SK-N-SH treated with all-trans-retinoic acid at 6 μM for 48 hours (cell line): Measurements from ENCODE around the gene TMEM165.

Source experiments
- ATAC-seq: fragments of 200-7000 bp; cut with Tn5 transposase; 3 replicates; pipeline ENCODE4 v1.9.1; 2020; ENCODE audit warnings: mild to moderate bottlenecking, moderate library complexity
- ARNTL ChIP-seq: fragments of 450-650 bp; formaldehyde crosslinking; IDR thresholded peaks from 2 replicates; pipeline ENCODE4 v1.5.0; 2020; ENCODE audit warnings: low read depth, mild to moderate bottlenecking, moderate library complexity, borderline replicate concordance
- BACH2 ChIP-seq: fragments of 250-450 bp; sonication (Bioruptor Pico); IDR thresholded peaks from 2 replicates; pipeline ENCODE4 v1.9.0; 2021; ENCODE audit warnings: mild to moderate bottlenecking, borderline replicate concordance
- CSDC2 ChIP-seq: fragments of 250-450 bp; sonication (Bioruptor Pico); IDR thresholded peaks from 2 replicates; pipeline ENCODE4 v1.5.0; 2020; ENCODE audit warnings: mild to moderate bottlenecking, moderate library complexity
- GLIS3 ChIP-seq: fragments of 250-450 bp; sonication (Bioruptor Pico); IDR thresholded peaks from 2 replicates; pipeline ENCODE4 v1.5.0; 2020; ENCODE audit warnings: mild to moderate bottlenecking, moderate library complexity
- ISL1 ChIP-seq: fragments of 250-450 bp; sonication (Bioruptor Pico); IDR thresholded peaks from 2 replicates; pipeline ENCODE4 v2.1.2; 2022; ENCODE audit warnings: mild to moderate bottlenecking, moderate library complexity
- OSR1 ChIP-seq: fragments of 250-450 bp; sonication (Bioruptor Pico); IDR thresholded peaks from 2 replicates; pipeline ENCODE4 v1.8.0; 2022; ENCODE audit warnings: moderate library complexity, mild to moderate bottlenecking, inconsistent platforms
- PPARA ChIP-seq: fragments of 250-450 bp; sonication (Bioruptor Pico); IDR thresholded peaks from 2 replicates; pipeline ENCODE4 v1.5.0; 2020; ENCODE audit warnings: mild to moderate bottlenecking, borderline replicate concordance
- RARB ChIP-seq: fragments of 250-450 bp; sonication (Bioruptor Pico); IDR thresholded peaks from 2 replicates; pipeline ENCODE4 v1.8.0; 2021; ENCODE audit warnings: mild to moderate bottlenecking, moderate library complexity
- SNAI2 ChIP-seq: fragments of 250-450 bp; sonication (Bioruptor Pico); IDR thresholded peaks from 2 replicates; pipeline ENCODE4 v1.5.0; 2020; ENCODE audit warnings: mild to moderate bottlenecking, moderate library complexity
- TCF4 ChIP-seq: fragments of 250-450 bp; sonication (Bioruptor Pico); IDR thresholded peaks from 2 replicates; pipeline ENCODE4 v1.8.0; 2021; ENCODE audit warnings: mild to moderate bottlenecking, moderate library complexity, borderline replicate concordance
- TOX ChIP-seq: fragments of 250-450 bp; sonication (Bioruptor Pico); IDR thresholded peaks from 2 replicates; pipeline ENCODE4 v1.8.0; 2021; ENCODE audit warnings: mild to moderate bottlenecking, moderate library complexity, borderline replicate concordance
- ZC3H10 ChIP-seq: fragments of 250-450 bp; sonication (Bioruptor Pico); IDR thresholded peaks from 2 replicates; pipeline ENCODE4 v1.5.1; 2021; ENCODE audit warnings: mild to moderate bottlenecking, moderate library complexity
- ZFP3 ChIP-seq: fragments of 250-450 bp; sonication (Bioruptor Pico); IDR thresholded peaks from 2 replicates; pipeline ENCODE4 v1.5.0; 2020; ENCODE audit warnings: mild to moderate bottlenecking, moderate library complexity
- ZFP30 ChIP-seq: fragments of 450-650 bp; formaldehyde crosslinking; IDR thresholded peaks from 2 replicates; pipeline ENCODE4 v1.5.0; 2022; ENCODE audit warnings: mild to moderate bottlenecking, moderate library complexity
- ZNF565 ChIP-seq: fragments of 450-650 bp; formaldehyde crosslinking; conservative IDR thresholded peaks from 2 replicates; pipeline ENCODE4 v1.5.0; 2020; ENCODE audit warnings: low read depth, mild to moderate bottlenecking, moderate library complexity
- ZNF70 ChIP-seq: fragments of 450-650 bp; formaldehyde crosslinking; IDR thresholded peaks from 2 replicates; pipeline ENCODE4 v1.5.0; 2020; ENCODE audit warnings: mild to moderate bottlenecking, moderate library complexity
- ZNF8 ChIP-seq: fragments of 450-650 bp; formaldehyde crosslinking; IDR thresholded peaks from 2 replicates; pipeline ENCODE4 v1.5.0; 2020; ENCODE audit warnings: mild to moderate bottlenecking, moderate library complexity
- TF ChIP-seq, protein P1 (sequence below): fragments of 250-450 bp; sonication (Bioruptor Pico); IDR thresholded peaks from 2 replicates; pipeline ENCODE4 v1.5.1; 2021; ENCODE audit warnings: mild to moderate bottlenecking, moderate library complexity
- TF ChIP-seq, protein P2 (sequence below): fragments of 250-450 bp; sonication (Bioruptor Pico); IDR thresholded peaks from 2 replicates; pipeline ENCODE4 v1.5.0; 2020; ENCODE audit warnings: mild to moderate bottlenecking, moderate library complexity
- TF ChIP-seq, protein P3 (sequence below): fragments of 250-450 bp; sonication (Bioruptor Pico); IDR thresholded peaks from 2 replicates; pipeline ENCODE4 v1.8.0; 2020; ENCODE audit warnings: mild to moderate bottlenecking, moderate library complexity, borderline replicate concordance
- TF ChIP-seq, protein P4 (sequence below): fragments of 250-450 bp; sonication (Bioruptor Pico); IDR thresholded peaks from 2 replicates; pipeline ENCODE4 v1.5.1; 2020; ENCODE audit warnings: low read depth, mild to moderate bottlenecking, moderate library complexity

TMEM165 gene

DNA sequence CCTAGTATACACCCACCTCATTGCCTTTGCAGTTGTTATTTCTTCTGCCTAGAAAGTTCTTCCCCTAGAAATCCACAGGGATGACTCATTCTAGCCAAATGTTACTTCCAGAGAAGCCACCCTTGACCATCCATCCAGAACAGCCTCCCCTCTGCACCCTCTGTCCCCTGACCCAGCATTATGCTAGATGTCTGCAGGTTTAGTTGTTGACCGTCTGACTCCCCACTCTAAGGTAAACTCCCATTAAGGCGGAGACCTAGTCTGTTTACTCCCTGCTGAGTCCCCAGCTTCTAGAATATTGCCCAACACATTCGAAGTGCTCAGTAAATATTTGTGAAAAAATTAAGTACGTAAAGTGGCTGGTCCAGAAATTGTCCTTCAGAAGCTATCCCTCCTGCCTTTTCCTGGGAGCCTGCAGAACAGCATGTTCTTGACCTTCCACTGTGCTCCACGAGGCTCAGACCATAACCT lies 38.7 kb upstream of the TMEM165 start:
- TF ChIP-seq RARB (CRISPR knock-in tag) (no peak), ZC3H10 (CRISPR knock-in tag) (no peak), ISL1 (no peak), ZNF70 (CRISPR knock-in tag) (no peak), SNAI2 (CRISPR knock-in tag) (no peak), OSR1 (no peak), ZFP30 (CRISPR knock-in tag) (no peak)
- TF ChIP-seq, protein P1, sequence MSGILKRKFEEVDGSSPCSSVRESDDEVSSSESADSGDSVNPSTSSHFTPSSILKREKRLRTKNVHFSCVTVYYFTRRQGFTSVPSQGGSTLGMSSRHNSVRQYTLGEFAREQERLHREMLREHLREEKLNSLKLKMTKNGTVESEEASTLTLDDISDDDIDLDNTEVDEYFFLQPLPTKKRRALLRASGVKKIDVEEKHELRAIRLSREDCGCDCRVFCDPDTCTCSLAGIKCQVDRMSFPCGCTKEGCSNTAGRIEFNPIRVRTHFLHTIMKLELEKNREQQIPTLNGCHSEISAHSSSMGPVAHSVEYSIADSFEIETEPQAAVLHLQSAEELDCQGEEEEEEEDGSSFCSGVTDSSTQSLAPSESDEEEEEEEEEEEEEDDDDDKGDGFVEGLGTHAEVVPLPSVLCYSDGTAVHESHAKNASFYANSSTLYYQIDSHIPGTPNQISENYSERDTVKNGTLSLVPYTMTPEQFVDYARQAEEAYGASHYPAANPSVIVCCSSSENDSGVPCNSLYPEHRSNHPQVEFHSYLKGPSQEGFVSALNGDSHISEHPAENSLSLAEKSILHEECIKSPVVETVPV (CRISPR knock-in tag), result no peak
- TF ChIP-seq, protein P2, sequence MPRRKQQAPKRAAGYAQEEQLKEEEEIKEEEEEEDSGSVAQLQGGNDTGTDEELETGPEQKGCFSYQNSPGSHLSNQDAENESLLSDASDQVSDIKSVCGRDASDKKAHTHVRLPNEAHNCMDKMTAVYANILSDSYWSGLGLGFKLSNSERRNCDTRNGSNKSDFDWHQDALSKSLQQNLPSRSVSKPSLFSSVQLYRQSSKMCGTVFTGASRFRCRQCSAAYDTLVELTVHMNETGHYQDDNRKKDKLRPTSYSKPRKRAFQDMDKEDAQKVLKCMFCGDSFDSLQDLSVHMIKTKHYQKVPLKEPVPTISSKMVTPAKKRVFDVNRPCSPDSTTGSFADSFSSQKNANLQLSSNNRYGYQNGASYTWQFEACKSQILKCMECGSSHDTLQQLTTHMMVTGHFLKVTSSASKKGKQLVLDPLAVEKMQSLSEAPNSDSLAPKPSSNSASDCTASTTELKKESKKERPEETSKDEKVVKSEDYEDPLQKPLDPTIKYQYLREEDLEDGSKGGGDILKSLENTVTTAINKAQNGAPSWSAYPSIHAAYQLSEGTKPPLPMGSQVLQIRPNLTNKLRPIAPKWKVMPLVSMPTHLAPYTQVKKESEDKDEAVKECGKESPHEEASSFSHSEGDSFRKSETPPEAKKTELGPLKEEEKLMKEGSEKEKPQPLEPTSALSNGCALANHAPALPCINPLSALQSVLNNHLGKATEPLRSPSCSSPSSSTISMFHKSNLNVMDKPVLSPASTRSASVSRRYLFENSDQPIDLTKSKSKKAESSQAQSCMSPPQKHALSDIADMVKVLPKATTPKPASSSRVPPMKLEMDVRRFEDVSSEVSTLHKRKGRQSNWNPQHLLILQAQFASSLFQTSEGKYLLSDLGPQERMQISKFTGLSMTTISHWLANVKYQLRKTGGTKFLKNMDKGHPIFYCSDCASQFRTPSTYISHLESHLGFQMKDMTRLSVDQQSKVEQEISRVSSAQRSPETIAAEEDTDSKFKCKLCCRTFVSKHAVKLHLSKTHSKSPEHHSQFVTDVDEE (CRISPR knock-in tag), result no peak
- ATAC-seq, result no peak; the same call in 2 of the 3 replicates

DNA sequence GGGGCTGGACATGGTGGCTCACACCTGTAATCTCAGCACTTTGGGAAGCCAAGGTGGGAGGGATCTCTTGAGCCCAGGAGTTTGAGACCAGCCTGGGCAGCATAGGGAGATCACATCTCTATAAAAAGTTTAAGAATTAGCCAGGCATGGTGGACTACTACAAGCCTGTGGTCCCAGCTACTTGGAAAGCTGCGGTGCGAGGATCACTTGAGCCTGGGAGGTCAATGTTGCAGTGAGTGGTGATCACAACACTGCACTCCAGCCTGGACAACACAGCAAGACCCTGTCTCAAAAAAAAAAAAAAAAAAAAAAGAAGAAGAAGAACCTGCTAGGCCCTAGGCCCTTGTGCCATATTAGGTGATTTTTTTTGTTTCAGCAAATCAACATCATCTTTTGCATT lies 37.5 kb upstream of the TMEM165 start:
- ATAC-seq, result no peak
- TF ChIP-seq OSR1, result no peak

DNA sequence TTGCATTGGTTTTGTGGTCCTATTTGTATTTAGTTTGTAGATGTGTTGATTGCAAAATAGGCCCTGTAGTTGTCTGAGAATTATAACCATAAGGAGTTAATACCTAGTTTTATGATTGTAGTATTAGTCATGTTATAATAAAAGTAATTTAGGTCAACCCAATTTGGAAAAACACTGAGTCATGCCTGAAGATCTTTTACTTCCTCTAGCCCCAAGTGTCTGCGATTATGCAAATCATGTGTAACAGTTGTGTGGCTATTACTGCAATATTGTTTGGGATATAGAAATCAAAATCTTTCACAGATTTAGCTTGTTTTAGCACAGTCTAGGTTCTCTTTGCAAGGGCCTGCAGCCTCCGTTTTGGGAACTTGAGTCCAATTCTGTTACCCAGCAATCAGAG lies 37.1 kb upstream of the TMEM165 start:
- TF ChIP-seq, protein P3, sequence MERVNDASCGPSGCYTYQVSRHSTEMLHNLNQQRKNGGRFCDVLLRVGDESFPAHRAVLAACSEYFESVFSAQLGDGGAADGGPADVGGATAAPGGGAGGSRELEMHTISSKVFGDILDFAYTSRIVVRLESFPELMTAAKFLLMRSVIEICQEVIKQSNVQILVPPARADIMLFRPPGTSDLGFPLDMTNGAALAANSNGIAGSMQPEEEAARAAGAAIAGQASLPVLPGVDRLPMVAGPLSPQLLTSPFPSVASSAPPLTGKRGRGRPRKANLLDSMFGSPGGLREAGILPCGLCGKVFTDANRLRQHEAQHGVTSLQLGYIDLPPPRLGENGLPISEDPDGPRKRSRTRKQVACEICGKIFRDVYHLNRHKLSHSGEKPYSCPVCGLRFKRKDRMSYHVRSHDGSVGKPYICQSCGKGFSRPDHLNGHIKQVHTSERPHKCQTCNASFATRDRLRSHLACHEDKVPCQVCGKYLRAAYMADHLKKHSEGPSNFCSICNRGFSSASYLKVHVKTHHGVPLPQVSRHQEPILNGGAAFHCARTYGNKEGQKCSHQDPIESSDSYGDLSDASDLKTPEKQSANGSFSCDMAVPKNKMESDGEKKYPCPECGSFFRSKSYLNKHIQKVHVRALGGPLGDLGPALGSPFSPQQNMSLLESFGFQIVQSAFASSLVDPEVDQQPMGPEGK (CRISPR knock-in tag), result no peak
- TF ChIP-seq, protein P1 (CRISPR knock-in tag), result no peak
- TF ChIP-seq GLIS3 (CRISPR knock-in tag) (no peak), SNAI2 (CRISPR knock-in tag) (no peak), TCF4 (CRISPR knock-in tag) (no peak), RARB (CRISPR knock-in tag) (no peak), BACH2 (CRISPR knock-in tag) (no peak), ZFP30 (CRISPR knock-in tag) (no peak), ISL1 (no peak), CSDC2 (CRISPR knock-in tag) (no peak)
- peak; percentile 70 for ATAC-seq

DNA sequence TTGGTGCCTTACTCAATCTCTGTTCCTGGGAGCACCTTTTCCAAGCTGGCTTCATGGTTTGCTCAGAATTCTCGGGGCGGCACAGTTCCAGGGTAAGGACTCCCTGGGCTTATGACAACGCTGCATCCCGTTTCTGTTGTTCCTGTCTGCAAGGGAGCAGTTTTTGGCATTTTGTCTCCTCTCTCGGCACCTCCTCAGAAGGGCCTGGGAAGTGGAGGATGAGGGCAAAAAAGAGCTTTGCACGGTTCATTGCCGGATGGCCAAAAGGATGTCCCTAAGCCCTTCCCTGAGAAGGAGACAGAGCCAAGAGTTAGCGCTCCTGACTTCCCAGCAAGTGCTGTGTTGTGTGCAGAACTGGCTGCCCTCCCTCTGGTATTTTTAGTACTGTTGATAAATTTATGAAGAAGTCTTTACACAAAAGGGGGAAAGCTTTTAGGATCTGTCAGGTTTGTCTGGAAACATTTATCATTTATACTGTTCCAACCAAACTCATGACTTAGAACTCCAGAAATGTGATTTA lies 36.3 kb upstream of the TMEM165 start:
- peak; percentile 37 for ATAC-seq
- TF ChIP-seq ZNF8 (CRISPR knock-in tag) (no peak), ISL1 (no peak), CSDC2 (CRISPR knock-in tag) (no peak), ARNTL (CRISPR knock-in tag) (no peak), SNAI2 (CRISPR knock-in tag) (no peak), ZFP3 (CRISPR knock-in tag) (no peak), GLIS3 (CRISPR knock-in tag) (no peak), ZNF565 (CRISPR knock-in tag) (no peak), RARB (CRISPR knock-in tag) (no peak), TOX (no peak), ZFP30 (CRISPR knock-in tag) (no peak), OSR1 (no peak), ZC3H10 (CRISPR knock-in tag) (no peak), TCF4 (CRISPR knock-in tag) (no peak), PPARA (CRISPR knock-in tag) (no peak)
- TF ChIP-seq, protein P3 (CRISPR knock-in tag), result no peak
- TF ChIP-seq, protein P2 (CRISPR knock-in tag), result no peak
- TF ChIP-seq, protein P4, sequence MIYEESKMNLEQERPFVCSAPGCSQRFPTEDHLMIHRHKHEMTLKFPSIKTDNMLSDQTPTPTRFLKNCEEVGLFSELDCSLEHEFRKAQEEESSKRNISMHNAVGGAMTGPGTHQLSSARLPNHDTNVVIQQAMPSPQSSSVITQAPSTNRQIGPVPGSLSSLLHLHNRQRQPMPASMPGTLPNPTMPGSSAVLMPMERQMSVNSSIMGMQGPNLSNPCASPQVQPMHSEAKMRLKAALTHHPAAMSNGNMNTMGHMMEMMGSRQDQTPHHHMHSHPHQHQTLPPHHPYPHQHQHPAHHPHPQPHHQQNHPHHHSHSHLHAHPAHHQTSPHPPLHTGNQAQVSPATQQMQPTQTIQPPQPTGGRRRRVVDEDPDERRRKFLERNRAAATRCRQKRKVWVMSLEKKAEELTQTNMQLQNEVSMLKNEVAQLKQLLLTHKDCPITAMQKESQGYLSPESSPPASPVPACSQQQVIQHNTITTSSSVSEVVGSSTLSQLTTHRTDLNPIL (CRISPR knock-in tag), result no peak
- TF ChIP-seq, all 23 proteins: peak for 0
